Stimulated activated CD8-positive, alpha-beta memory T cell treated with anti-CD3 and anti-CD28 coated beads, Interleukin-7, amount 100 ng/mL, for 1 hour (primary cell): ENCODE data around the gene RIC1.
"Not testable (repeated sequence)": the region's sequence is repeated elsewhere in the genome, so short reads cannot be mapped to it uniquely, and the experiment has no call there.

Experiments used
- DNase-seq, 2 donors: peaks; one replicate each; pipeline ENCODE4 v3.0.0-alpha.2; 2020; ENCODE audit warnings: low read depth in 2 of 2

The RIC1 gene

GRCh38 chr9:5722679-5723078, 93.8 kb downstream of the RIC1 start:
- not testable (repeated sequence) for DNase-seq

DNA sequence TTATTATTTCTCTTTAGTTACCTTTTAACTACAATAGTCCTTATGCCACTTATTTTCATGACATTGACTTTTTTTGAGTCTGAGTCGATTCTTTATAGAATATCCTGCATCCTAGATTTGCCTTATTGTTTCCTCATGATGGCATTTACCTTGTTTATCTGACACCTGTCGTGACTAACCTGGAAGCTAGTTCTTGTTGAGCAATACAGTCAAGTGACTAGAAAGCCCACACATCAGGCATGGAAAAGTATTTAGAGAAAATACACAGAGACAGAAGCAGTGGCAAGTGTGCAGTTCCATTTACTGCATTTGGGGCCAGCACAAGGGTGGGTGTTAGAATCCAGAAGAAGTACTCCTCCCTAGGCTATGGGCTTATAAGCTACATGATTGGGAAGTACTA, 106.2 kb downstream of the RIC1 start:
- no peak for DNase-seq

- DNase-seq, result no peak
Measured at GRCh38 chr9:5736563-5737346, 107.8 kb downstream of the RIC1 start.

DNA sequence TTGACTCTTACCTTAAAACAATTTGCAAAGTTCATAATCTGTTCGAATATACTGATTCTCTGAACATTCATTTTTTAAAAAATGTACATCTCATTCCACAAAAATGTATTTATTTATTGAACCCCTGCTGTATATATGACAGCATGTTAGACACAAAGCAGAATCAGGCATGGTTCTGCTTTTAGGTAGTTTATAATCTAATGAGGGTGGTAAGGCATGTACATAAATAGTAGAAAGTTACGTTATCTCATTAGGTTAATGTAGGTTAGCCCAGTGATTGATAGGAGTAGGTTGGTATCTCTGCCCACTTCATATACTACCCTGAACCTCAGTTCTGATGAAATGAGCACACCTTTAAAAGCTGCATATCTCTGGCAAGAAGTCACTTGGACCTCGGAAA, 114.2 kb downstream of the RIC1 start:
- no peak for DNase-seq

- DNase-seq, result no peak
Measured at GRCh38 chr9:5748438-5748837, 119.5 kb downstream of the RIC1 start.

- DNase-seq, result no peak
Measured at GRCh38 chr9:5749306-5749705, 120.4 kb downstream of the RIC1 start.

GRCh38 chr9:5750569-5750968, 121.7 kb downstream of the RIC1 start:
- no peak for DNase-seq

DNA sequence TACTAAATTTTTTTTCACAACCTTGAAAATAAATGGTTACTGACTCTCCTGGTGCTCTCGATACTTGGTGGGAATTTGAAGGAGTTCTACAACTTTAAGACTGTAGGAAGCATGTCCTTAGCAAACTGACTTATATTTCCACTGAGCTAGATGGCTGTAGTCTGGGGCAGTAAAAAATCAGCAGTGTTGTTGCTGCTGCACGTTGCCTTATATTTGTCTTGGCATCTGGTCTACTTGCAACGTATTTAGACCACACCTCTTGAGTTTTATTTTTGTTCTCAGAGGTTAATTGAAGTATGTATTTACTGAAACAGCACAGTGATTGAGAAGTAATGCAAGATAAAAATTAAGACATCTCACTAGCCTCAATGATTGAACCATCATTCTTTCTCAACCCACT, 127.7 kb downstream of the RIC1 start:
- DNase-seq, result no peak

DNA sequence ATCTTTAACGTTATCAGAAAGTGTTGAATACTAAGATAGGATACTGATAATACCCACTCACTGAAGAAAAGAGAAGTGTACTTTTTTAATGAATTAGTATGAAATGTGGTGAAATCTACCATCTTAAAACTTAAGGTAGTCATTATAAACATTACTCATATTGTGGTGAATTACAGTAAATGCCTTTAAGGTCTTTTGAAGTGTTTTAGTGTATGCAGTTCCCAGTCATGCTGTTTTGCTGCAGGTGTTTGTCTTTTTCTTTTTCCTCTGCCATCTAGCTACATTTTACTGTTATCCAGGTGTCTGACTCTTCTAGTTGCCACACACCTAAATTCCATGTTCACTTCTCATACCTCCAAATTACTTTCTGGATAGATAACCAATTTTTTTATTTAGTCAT, 131.4 kb downstream of the RIC1 start:
- no peak for DNase-seq

DNA sequence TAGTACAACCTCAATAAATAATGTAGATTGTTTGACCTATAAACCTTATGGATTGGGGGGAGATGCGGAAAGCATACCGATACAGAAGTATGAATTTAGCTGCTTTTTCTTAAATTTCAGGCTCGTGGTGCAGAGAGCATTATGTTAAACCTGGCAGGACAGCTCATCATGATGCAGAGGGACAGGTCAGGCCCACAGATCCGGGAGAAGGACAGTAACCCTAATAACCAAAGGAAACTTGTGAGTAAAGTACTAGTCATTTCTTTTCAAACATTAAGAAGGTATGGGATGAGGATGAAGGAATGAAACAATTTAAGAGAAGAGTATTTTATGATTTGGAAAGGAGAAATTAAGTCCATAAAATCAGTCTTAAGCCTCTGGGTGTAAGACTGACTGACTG, 133.5 kb downstream of the RIC1 start:
- DNase-seq, result no peak

GRCh38 chr9:5764130-5764868, 135.4 kb downstream of the RIC1 start:
- no peak for DNase-seq

GRCh38 chr9:5767968-5768932, 139.3 kb downstream of the RIC1 start:
- no peak for DNase-seq

DNA sequence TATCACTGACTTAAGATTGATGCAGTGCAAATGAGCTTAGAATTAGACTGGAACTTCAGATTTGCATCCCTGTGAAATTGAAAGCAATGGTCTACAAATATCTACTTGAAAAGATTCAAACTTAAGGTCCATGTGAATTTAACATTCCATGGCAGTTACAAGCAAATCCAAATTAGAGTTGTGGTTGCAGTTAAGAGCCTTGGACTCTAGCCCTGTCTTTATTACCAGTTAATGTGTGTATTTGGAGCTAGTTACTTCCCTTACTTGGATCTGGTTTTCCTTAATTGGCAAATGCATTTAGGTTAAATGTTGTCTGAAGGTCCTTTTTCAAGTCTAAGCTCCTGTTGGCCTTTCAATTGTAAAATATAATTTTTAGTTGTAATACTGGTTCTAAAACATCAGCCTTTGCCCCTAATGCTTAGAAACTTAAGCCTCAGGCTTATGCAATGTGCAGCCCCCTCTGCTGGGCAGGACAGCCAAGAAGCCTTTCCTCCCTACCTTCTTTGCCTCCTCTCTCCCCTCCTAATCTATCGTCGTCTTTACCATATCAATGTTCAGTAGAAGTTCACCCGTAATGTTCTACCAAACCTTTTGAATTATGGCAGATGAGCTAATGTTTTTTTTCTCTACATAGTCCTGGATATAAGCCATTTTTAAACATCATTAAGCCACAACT, 144.6 kb downstream of the RIC1 start:
- DNase-seq, result no peak

- DNase-seq, result no peak
Measured at GRCh38 chr9:5778805-5779204, 149.9 kb downstream of the RIC1 start.

DNA sequence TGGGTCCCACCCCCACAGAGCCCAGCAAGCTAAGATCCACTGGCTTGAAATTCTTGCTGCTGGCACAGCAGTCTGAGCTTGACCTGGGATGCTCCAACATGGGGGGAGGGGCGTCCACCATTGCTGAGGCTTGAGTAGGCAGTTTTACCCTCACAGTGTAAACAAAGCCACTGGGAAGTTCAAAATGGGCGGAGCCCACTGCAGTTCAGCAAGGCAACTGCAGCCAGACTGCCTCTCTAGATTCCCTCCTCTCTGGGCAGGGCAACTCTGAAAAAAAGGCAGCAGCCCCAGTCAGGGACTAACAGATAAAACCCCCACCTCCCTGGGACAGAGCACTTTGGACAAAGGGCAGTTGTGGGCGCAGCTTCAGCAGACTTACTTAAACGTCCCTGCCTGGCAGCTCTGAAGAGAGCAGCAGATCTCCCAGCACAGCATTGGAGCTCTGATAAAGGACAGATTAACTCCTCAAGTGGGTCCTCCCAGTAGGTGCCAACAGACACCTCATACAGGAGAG, 150.9 kb downstream of the RIC1 start:
- DNase-seq, result not testable (repeated sequence)

GRCh38 chr9:5783420-5783819, 154.5 kb downstream of the RIC1 start:
- not testable (repeated sequence) for DNase-seq

DNA sequence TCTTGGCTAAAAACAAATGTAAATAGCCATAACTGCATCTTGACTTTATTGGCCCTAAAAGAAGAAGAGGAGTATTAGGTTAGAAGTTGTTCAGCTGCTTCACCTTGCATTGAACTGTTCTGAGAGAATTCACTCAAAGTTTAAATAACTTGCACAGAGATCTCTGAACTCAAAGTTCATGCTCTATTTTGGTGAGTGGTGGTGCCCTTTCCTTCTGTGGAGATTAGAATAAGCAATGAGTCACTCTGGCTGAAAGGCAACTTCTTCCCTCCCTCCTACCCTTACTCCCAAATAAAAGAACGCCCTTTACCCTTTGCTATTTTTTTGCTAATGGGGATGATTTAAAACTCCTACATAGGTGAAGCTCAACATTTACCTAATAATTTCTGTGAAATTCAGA, 155.1 kb downstream of the RIC1 start:
- DNase-seq, result no peak

DNA sequence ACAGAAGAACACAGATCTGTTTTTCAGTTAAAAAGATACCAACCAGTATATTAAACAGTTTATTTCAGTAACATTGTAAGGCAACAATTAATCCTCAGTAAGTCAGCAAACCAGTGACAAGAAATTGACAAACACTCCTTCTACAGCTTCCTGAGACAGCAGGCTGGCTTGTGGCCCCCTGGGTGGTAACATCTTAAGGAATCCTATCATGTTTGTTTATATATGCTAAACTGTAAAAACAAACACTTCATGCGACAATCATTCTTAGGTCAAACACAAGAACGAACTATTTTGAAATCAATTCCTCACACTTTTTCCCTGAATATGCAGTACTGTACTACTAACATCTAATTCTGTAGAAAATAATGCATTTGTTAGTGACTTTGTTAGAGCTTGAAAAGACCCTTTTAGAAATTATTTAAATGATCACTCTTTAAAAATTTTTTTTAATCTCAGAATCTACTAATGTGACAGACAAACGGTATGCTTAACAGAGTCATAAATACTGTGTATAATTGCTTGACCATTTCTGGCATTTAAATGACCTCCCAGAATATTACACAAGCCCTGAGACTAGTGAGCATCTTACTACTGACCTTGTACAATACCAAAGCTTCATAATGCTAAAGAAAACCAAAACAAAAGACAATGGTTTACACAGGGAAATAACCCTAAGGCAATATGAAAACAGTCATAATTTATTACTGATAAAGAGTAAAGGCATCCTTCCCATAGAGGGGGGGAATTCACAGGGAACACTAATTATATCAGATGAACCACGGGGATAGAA, 155.8 kb downstream of the RIC1 start:
- DNase-seq, result no peak

DNA sequence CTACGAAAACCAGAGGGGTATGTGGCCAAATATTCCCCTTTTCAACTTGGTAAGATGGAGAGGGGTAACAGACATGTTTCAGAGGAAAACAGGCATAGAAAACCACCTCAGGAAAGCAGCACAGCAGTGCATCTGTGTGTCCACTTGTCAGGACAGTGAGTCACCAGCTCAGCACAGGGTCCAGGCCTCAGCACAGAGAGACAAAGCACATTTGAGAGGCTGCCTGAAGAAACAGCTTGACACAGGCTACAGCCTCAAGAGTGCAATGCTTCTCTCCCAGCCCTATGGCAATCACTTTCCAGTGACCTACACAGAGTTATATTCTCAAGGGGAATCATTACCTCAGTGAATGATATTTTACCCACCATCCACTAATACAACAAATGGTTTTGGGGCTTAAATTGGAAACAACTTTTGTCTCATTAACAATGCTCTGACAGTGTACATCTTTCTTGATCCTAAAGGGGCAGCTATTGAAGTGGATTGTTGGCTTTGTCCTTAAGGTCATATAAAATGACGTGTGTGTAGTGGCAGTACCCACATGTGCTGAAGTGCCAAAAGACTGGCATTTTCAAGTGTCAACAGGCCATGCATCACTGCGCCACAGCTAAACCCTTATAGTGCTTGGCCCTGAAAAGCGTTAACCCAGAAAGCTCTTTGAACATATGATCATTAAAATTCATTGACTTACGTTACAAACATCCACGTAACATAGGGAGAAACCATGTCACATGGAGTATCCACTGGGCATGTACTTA, 157.6 kb downstream of the RIC1 start:
- DNase-seq, result no peak

DNA sequence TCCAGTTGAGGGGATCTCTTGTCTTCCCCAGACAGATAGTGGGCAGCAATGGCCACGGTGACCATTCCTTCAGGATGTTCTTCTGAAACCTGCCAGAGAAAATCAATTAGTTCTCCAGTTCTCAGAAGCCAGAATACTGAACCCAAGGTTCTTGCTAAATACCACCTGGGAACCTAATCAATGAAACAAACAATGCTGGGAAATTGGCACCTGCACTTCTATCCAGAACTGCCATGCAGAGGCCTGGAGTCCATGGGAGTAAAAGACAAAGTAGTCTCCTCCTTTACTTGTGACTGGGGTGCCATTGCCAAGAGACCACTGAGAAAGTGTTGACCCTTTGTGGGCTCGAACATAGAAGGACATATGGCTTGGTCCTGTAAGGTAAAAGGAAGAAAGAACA, 158.3 kb downstream of the RIC1 start:
- no peak for DNase-seq
